Measurements from ENCODE around the gene PLIN3.

- TF ChIP-seq POLR2AphosphoS5 (IDR thresholded peaks at IDR 0.05; ENCODE audit: low read depth, low read length) (no peak), POLR2A (IDR thresholded peaks at IDR 0.05; ENCODE audit: control extremely low read depth in 1 of 2, low read depth in 2 of 2, low read length in 2 of 2) (no peak), ZNF274 (IDR thresholded peaks at IDR 0.05; ENCODE audit: borderline replicate concordance, extremely low read depth, low read length) (no peak), CTCF (IDR thresholded peaks at IDR 0.05; ENCODE audit: control extremely low read depth in 1 of 3, insufficient read depth in 1 of 3, low read depth in 1 of 3, low read length in 3 of 3) (no peak), RFX5 (IDR thresholded peaks at IDR 0.05; ENCODE audit: borderline replicate concordance, low read depth, low read length) (no peak), SP1 (IDR thresholded peaks at IDR 0.05; ENCODE audit: low read depth, low read length) (no peak), NANOG (IDR thresholded peaks at IDR 0.05; ENCODE audit: insufficient read depth, low read depth, low read length, poor library complexity, severe bottlenecking) (no peak), MAX (IDR thresholded peaks at IDR 0.05) (no peak), EZH2 (IDR thresholded peaks at IDR 0.05; ENCODE audit: low read depth, low read length, severe bottlenecking) (no peak), TAF1 (IDR thresholded peaks at IDR 0.05; ENCODE audit: low read depth, low read length) (no peak), GABPA (IDR thresholded peaks at IDR 0.05; ENCODE audit: borderline replicate concordance, insufficient read depth, low read length) (no peak), CREB1 (IDR thresholded peaks at IDR 0.05) (no peak), JUN (IDR thresholded peaks at IDR 0.05; ENCODE audit: low read depth, low read length) (no peak), USF2 (IDR thresholded peaks at IDR 0.05; ENCODE audit: low read length) (no peak)
Measured at GRCh38 chr19:4807188-4807587, 60.3 kb downstream of the PLIN3 start.
